Stimulated activated CD4-positive, alpha-beta T cell treated with anti-CD3 and anti-CD28 coated beads, Interleukin-4, amount 100 ng/mL, for 48 hours (primary cell): Measurements from ENCODE around the gene PRSS27.
"Not testable (repeated sequence)": the region's sequence is repeated elsewhere in the genome, so short reads cannot be mapped to it uniquely, and the experiment has no call there.

Source experiments
- DNase-seq, 2 donors: peaks; one replicate each; pipeline ENCODE4 v3.0.0-alpha.2; 2020; ENCODE audit warnings: low read depth in 2 of 2

The PRSS27 gene

DNA sequence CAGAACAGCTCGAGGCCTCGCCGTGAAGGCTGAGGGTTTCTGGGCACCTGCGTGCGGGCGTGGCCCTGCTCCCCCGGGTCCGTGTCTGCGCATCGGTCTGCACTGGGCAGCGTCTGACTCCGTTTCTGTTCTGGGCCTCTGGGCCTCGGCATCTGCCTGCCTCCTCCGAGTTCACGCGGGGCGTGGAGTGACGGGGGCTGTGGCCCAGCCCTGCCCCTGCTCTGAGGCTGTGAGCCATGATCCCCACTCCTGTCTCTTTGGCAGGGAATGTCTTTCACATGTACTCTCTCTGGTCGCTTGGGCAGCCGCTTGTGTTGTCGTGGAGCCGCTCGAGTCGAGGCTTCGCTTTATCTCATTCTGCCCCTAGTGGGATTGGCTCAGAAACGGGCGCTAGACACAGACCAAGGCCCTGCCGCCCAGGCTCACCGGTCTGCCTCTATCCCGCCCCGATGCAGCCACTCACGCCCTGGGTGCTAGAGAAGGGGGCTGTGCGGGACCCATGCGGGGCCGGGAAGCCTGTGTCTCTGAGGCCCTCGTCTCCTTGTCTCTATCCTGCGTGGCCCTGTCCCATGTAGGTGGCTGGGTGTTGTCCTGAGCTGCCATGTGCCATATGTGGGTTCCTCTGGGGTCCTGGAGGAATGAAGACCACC lies 23.3 kb downstream of the PRSS27 start:
- not testable (repeated sequence) for DNase-seq

DNA sequence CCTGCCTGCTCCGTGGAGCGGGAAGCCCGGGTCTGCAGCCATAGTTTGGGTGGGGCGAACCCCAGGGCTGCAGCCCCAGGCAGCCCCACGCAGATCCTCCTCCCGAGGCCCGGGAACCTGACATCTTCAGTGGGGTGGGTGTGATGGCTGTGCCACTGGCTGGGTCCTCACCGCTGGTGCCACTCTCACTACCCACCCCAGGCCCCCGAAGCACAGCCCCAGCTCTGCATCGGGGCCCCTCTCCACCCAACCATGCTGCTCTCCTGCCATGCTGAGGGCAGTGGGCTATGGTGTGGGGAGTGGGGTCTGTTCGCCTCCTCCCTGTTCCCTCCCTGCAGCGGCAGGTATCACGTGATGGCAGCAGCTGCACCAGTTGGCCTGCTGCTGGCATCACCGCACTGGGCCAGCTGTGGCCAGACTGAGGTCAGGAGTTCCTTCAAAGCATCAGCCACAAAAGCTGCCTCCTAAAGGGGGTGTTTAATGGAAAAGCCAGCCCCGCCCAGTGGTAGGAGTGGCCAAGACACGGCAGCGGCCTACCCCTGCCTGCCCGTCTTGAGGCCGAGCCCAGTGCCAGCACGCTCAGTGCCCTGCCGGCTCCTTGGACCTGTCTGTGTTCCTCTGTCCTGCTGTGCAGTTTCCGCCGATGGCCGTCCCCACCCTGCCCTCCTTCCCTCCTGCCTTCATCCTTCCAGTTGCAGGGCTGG lies 26.9 kb downstream of the PRSS27 start:
- no peak for DNase-seq

- DNase-seq = no peak
Measured at GRCh38 chr16:2692251-2692947, 27.6 kb downstream of the PRSS27 start.

DNA sequence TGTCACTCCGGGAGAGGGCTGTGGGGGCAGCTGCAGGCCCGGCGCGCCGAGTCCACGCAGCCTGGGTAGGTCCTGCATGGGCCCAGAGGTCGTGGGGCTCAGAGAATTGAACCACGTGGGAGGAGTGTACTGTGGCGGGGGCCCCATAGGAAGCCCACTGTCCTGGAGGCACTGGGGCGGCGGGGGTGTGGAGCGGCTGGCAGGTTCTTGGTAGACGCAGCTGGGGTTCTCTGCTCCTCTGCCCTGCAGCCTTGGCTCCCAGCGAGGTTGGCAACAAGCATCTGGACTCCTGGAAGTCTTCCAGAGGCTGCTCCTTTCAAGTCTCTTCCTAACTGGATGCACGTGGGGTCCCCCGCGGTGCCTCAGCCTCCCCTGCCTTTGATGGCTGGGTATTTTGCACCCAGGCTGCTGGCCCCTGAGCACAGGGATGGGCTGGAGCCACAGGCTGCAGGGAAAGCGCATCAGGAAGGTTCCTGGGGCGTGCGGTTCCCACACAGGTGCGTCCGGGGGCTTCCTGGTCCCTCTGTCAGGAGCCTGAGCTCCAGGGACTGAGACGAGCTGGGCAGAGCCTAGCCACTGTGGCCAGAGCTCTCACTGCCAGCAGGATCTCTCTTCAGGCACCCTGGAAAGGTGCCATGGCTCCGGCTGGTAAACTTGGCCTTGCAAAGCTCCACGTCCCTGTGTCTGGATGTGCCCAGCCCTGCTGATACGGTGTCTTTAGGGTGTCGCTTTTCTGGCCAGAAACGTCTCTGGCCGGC lies 28.4 kb downstream of the PRSS27 start:
- DNase-seq = no peak

DNA sequence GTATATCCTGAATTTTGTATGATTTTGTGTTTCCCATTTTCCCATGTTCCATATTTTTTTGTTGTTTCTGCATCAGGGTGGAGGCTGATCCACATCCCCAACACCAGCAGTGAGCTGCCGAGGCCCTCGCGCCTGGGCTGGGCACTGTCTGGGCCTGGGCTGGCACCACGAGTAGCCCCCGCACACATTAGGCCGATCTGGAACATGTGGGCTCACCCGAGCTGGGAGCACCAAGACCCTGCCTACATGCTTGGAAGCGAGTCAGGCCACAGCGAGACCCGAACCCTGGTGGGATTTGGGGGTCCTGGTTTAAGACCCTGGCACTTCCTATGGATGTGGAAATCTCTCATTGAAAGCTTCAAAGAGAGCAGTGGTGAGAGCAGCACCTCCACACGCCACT lies 29.2 kb downstream of the PRSS27 start:
- DNase-seq = no peak

- no peak for DNase-seq
Measured at GRCh38 chr16:2689968-2690801, 29.8 kb downstream of the PRSS27 start.

- not testable (repeated sequence) for DNase-seq
Measured at GRCh38 chr16:2689422-2689821, 30.6 kb downstream of the PRSS27 start.

DNA sequence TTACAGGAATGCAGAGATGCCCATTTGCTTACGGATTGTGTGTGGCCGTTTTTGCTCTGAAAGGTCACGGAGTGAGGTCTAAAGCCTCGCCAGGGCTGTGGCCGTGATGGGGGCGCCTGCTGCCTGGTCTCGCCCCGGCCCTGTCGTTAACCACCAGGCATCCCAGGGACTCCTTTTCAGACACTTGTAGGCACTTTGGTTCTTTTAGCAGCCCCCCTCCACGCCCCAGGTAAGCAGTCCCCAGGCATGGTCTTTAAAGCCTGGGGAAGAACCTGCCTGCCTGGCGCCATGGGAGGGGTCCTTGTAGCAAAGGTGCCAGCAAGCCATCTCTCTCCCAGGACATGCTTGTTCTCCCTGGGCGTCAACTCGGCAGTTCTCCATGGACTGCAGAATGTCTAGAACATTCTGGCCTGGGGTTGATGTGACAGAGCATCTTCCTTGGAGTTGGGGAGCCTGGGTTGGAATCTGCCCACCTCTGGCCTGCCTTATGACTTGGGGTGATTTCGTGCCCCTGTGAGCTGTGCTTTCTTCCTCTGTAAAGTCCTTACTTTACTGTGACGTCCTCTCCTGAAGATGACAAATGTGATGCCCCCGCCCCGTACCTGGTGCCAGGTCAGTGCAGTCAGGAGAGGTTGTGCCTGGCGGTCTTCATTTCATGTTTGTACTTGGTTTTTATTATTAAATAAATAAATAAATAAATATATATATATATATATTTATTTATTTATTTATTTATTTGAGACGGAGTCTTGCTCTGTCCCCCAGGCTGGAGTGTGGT lies 32.3 kb downstream of the PRSS27 start:
- DNase-seq = no peak

DNA sequence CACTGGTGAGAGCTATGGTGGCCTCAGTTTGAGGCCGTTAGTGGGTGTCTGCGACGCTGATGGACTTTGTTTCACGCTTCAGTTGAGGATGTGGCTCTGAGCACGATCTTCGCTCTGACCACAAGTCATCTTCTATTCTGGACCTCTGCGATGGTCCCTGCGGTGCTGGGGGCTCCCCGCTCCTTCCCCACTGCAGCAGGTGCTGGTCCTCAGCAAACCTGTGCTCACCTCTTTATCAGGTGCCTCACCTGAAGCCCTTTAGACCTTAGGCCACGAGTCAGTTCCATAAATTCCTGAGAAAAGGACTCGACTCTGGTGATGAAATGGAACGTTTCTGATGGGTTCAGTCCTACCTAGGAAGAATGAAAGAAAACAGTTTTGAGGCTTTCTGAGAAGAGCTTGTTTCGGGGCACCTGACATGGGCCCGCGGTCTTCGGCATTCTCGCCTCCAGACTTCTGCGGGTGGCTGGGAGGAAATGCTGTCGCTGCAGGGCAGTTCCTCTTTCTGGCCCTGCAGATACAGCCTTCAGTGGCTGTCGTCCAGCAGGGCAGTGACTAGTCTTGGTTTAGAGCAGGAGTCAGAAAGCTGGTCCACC lies 33.0 kb downstream of the PRSS27 start:
- no peak for DNase-seq

DNA sequence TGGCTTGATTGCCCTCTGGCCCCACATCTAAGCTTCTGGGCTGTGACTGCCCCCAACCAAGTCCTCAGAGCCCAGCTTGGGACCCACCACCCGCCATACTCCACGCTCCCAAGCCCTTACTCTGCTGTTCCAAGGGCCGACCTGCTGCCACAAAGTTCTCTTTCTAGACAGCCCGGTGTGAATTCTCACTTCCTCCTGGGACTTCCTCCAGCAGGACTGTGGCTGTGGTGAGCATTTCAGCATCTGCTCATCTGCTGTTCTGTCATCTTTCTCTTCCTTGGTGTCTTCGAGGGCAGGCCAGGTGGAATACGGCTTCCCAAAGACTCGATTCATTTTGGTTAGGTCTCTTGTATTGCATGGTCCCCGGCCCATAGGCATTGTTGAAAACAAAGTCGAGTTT lies 33.9 kb downstream of the PRSS27 start:
- not testable (repeated sequence) for DNase-seq

DNA sequence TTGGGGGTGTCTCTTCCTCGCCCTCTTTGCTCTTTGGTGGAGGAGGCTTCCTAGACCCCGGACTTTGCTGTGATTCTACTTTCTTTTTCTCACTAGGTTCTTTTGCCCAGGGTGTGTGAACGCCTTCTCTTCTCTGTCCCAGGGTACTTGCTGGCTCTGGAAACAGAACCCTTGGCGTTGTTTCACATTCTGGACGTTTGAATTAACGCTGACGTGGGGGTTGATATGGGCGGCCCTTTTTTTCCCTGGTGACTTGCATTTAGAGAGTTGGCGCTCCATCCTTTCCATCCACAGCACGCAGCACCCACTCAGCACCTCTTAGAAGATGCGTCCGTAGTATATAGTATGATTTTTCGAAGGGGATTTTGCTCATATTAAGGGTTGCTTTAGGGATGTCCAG lies 37.0 kb downstream of the PRSS27 start:
- not testable (repeated sequence) for DNase-seq

- peak; percentile 96 for DNase-seq
Measured at GRCh38 chr16:2682209-2683021, 37.6 kb downstream of the PRSS27 start, which contains the start of gene KCTD5. Gene KCTD5 (plus strand): TSS chr16:2682523. CDS start chr16:2682549, 26 bp downstream.

DNA sequence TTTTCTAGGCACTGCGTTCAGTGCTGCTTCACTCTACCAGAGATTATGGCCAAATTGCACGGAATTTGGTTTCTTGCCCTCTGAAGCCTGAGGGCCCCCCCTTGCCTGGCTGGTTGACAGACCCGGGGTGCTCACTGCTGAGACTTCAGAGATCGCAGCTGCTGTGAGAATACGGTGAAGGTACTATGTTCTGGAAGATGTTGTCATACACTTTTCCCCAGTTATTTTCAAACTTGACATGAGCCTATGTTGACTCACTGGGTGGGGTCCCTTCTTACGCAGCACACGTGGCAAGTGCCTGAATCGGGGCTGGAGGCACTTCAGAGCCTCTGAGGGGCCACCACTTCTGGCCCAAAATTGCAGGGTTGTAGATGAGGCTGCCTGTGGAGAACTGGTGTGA lies 39.7 kb downstream of the PRSS27 start:
- DNase-seq = not testable (repeated sequence)

GRCh38 chr16:2679902-2680301 lies 40.1 kb downstream of the PRSS27 start:
- not testable (repeated sequence) for DNase-seq

DNA sequence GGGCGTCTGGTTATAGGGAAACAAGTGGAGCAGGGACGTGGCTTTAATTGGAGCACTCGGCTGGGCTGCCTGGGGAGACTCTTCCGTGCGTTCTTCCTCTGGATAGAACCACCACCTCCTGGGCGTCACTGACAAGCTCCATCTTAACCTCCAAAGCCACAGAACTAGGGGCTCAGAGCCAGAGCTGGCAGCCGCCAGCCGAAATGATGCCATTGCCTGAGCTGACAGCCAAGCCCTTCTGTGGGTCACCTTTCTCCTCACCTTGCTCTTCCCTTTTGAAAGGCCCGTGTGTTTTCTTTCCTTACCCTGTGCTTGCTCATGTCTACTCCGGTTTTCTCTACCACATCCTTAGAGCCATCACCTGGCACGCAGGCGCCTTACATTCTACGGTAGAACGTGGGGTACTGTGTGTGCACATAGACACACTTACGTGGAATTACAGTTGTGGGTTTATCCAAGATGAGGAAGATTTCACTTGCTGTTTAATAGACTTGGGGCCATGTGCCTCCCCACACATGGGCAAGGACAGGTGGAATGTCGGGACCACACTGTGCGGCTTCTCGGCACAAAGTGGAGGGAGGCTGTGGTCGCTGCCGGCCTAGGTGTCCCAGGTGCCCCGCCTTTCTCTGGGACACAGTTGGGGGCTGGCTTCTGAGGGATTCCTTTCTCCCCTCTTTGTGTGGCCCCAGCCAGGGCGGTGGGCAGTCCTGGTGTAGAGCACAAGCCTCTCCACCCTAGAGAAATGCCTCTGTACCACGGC lies 41.6 kb downstream of the PRSS27 start:
- not testable (repeated sequence) for DNase-seq

DNA sequence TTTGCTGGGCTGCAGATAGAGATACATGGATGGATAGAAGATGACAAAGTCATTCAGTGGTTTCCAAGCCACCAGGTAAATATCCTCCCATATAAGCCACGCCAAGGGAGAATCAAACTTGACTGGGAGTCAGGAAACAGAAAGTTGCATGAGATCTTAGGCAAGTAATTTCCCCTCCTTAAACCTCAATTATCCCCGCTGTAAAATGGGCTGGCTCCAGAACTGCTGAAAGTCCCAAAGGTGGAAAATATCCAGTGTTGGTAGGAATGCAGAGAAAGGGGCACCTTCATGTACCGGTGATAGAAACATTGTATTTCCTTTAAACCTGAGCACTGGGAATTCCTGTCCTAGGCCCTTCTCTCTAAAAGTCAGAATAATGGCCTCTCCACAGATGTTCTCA lies 43.1 kb downstream of the PRSS27 start:
- not testable (repeated sequence) for DNase-seq

DNA sequence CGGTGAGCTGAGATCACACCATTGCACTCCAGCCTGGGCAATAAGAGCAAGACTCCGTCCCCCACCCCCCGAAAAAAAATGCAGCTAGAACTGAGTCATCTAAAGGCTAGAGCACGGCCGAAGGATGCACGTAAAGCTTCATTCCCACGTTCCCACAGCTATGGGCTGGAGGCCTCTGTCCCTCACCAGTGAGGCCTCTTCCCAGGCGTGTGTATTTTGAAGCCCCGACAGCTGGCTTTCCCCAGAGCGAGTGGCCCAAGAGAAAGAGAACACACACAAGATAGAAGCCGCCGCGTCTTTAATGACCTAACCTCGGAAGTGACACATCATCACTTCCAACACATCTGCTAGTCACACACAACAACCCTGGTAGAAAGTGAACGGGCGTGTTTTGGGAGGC lies 44.3 kb downstream of the PRSS27 start:
- no peak for DNase-seq

DNA sequence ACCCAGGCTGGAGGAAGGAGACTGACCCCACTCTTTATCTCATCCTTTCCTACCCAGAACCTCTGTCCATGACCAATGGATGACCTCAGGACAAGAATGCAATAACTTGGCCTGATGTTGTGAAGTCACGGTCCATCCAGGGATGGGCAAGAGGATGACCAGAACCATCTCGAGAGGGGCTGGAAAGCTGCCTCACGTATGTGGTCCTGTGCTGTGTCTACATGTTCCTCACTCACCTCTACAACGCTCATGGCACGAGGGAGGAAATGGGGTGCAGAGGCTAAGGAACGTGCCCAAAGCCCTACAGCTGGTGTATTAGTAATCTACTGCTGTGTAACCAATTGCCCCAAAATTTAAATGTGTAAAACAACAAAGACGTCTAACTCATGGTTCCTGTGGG lies 45.0 kb downstream of the PRSS27 start:
- no peak for DNase-seq
